ENCODE measurements around the gene ADAMTS2.

Gene ADAMTS2

DNA sequence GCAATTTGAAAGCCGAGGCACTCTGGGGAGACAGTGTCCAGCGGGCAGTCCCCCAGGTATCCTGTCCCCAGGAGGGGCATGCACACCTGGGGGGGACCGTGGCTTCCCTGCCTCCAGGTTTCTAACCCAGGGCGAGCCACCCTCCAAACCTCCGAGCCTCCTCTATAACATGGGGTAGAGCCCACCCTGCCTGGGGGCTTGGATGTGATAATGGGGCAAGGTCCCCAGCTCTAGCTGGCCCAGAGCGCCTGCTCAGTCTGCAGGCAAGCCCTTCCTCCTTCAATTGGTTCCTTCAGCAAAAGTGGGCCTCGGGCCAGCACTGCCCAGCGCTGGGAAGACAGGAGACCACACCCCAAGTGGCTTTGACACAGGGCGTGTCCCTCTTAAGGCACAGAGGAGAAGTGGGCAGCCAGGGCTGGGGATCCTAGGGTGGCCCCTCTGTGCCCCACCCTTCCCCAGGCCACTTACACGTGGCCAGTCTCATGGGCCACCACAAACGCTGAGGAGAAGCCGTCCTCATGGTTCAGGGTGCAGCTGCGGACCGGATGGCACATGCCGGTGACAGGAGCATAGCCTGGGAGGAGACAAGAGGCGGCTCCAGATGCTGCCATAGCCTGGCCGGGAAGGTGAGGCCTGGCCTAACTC lies 190.8 kb downstream of the ADAMTS2 start:
- H3K36me3 ChIP-seq (ENCODE audit: control insufficient read depth, low read depth, low read length) = no peaks in the 10 kb centered on the region

DNA sequence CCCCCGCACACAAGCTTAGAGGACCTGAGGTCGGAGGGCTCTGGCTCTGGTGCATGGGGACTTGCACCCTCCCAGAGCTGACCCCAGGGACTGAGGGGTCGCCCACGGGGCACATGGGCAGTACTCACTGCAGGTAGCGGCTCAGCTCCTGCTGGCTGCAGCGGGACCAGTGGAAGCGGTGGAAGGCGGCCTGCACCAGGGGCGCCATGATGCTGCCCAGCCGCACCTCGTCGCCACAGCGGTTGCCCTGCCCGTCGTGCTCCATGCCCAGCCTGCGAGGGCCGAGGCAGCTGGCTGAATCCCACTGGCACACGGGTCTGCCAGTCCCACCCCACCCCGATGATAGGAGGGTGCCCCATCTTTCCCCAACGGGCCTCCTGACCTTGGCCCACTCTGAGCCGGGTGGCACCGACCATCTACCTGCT lies 191.3 kb downstream of the ADAMTS2 start:
- no peak overlapping the region for H3K4me3 ChIP-seq (ENCODE audit: low read length)
- H3K27me3 ChIP-seq (ENCODE audit: control insufficient read depth, insufficient read depth, low read length) = no peaks in the 10 kb centered on the region
- H3K27ac ChIP-seq (ENCODE audit: low read length) = no peak overlapping the region
- H3K36me3 ChIP-seq (ENCODE audit: control insufficient read depth, low read depth, low read length) = no peaks in the 10 kb centered on the region
- no peaks in the 10 kb centered on the region for H3K9me3 ChIP-seq (ENCODE audit: control insufficient read depth, low read depth, low read length)
- no peaks in the 10 kb centered on the region for H3K4me1 ChIP-seq (ENCODE audit: control insufficient read depth, low read depth, low read length)
- no peak overlapping the region for H3K9ac ChIP-seq (ENCODE audit: low read length)

More for the DNA sequence above, 190.8 kb downstream of the ADAMTS2 start:
- no peaks in the 10 kb centered on the region for H3K4me1 ChIP-seq (ENCODE audit: control insufficient read depth, low read depth, low read length)
- no peak overlapping the region for H3K4me3 ChIP-seq (ENCODE audit: low read length)
- H3K9ac ChIP-seq (ENCODE audit: low read length) = no peak overlapping the region
- H3K9me3 ChIP-seq (ENCODE audit: control insufficient read depth, low read depth, low read length) = no peaks in the 10 kb centered on the region
- no peaks in the 10 kb centered on the region for H3K27me3 ChIP-seq (ENCODE audit: control insufficient read depth, insufficient read depth, low read length)
- H3K27ac ChIP-seq (ENCODE audit: low read length) = no peak overlapping the region

DNA sequence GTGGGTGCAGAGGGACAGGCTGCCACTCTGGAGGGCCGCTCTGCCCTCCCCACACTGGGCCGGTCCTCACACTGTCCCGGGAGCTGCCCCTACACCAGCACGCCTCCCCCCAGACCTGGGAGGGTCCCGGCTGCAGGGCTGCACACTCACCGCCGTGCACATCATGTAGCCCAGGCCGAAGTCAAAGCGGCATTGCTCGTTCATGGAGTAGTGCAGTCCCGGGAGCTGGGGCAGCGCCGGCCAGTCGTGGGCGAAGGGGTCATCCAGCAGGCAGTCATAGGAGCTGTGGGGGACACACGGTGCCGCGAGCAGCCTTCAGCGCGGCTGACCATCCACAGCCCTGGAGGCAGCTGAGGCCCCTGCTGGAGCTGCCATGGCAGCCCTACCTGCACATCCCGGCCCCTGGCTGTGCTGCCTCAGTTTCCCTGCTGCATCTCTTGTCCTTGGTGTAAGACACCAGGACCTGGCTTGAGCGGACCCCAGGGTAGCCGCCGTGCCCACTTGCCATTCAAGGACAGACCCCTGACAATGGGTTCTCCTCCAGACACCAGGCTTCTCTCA lies 191.8 kb downstream of the ADAMTS2 start:
- Histone ChIP-seq H3K4me3 (ENCODE audit: low read length) (no peak overlapping the region), H3K9ac (ENCODE audit: low read length) (no peak overlapping the region), H3K27ac (ENCODE audit: low read length) (no peak overlapping the region), H3K27me3 (ENCODE audit: control insufficient read depth, insufficient read depth, low read length) (no peaks in the 10 kb centered on the region), H3K36me3 (ENCODE audit: control insufficient read depth, low read depth, low read length) (no peaks in the 10 kb centered on the region), H3K9me3 (ENCODE audit: control insufficient read depth, low read depth, low read length) (no peaks in the 10 kb centered on the region), H3K4me1 (ENCODE audit: control insufficient read depth, low read depth, low read length) (no peaks in the 10 kb centered on the region)

DNA sequence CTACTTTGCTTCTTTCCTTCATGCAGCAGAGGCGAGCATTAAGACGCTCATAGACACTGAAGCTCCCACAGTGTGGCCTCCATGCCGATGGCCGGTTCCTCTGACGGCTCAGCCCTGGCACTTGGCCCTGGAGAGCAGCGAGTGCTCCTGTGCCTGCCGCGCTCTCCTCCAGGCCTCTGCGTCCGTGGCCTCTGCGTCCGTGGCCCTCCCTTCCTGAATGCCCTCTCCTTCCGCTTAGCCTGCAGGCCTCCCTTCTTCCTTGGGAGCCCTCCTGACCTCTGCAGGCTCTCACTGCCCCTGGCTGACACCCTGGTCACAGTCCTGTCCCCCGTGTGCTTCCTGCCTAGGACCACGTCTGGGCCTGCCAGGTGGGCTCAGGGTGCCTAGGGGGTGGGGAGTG lies 192.3 kb downstream of the ADAMTS2 start:
- H3K36me3 ChIP-seq (ENCODE audit: control insufficient read depth, low read depth, low read length) = no peaks in the 10 kb centered on the region
- no peaks in the 10 kb centered on the region for H3K9me3 ChIP-seq (ENCODE audit: control insufficient read depth, low read depth, low read length)
- no peak overlapping the region for H3K27ac ChIP-seq (ENCODE audit: low read length)
- no peak overlapping the region for H3K9ac ChIP-seq (ENCODE audit: low read length)
- H3K4me3 ChIP-seq (ENCODE audit: low read length) = no peak overlapping the region
- no peaks in the 10 kb centered on the region for H3K4me1 ChIP-seq (ENCODE audit: control insufficient read depth, low read depth, low read length)
- no peaks in the 10 kb centered on the region for H3K27me3 ChIP-seq (ENCODE audit: control insufficient read depth, insufficient read depth, low read length)

DNA sequence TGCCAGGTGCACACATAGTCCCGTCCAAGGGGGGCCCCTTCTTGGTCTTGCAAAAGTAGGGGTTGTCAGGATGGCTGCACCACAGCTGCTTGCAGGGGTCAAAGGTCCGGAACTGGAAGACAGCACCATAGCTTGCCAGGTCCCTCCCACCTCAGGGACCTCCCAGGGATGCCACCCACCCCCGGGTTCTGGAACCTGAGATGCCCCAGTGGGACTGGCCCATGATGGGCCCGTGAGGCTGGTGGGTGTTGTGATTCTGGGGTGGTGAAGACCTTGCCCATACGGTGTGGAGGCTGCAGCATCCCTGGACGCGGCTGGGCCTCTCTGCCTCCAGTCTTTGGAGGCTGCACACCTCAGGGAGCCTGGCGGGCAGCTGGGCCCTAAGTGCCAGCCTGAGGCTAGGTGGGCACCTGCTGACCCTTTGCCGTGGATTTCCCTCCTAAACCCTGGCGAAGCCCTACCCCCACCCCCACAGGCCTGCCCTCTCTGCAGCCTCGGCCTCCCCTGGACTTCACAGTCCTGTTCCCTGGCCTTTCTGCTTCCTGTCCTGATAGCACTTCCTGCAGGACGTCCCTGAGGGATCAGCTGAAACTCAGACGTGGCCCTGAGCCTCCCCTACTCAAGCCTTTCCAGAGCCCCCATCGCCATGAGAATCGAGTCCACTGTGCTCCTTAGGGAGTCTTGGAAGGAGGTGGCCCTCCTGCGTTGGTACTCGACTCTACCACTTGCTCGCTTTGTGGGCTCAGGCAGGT lies 192.9 kb downstream of the ADAMTS2 start:
- Histone ChIP-seq H3K4me3 (ENCODE audit: low read length) (no peak overlapping the region), H3K9ac (ENCODE audit: low read length) (no peak overlapping the region), H3K9me3 (ENCODE audit: control insufficient read depth, low read depth, low read length) (no peaks in the 10 kb centered on the region), H3K27ac (ENCODE audit: low read length) (no peak overlapping the region), H3K36me3 (ENCODE audit: control insufficient read depth, low read depth, low read length) (no peaks in the 10 kb centered on the region), H3K4me1 (ENCODE audit: control insufficient read depth, low read depth, low read length) (no peaks in the 10 kb centered on the region), H3K27me3 (ENCODE audit: control insufficient read depth, insufficient read depth, low read length) (no peaks in the 10 kb centered on the region)

DNA sequence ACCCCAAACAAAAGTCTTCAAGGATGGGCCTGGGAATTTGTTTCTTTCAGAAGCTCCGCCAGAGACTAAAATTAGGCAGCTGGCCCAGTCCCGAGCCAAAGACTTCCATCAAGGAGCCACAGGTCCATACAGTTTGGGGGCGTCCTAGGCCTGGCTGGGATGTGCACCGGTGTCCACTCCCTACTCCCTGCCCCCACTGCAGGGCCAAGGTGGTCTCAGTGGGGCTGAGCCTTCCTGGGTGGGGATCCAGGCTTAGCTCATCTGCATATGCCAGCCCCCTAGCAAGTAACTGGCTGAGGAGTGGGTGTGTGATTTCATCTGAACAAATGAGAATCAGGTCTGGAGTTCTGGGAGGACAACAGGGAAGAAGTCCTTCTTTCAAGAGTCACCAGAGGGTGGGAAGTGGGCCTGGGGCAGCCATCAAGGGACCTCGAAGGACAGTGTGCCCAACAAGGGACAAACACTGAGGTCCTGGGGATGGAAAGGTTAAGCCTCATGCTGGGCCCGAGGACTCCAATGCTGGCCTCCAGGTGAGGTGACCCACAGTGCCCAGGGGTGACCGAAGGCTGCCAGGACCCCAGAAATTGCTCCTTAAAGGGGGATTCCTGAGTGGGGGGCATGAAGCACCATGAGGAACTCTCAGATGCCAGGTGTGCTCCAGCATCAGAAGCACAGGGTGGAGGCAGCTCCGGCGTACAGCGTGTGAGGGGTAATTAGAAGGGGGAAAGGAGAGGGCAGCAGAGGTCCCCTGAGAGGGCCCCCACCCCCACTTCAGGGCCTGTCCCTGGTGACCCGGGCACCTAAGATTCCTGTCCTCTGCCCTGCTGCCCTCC lies 193.8 kb downstream of the ADAMTS2 start:
- Histone ChIP-seq H3K4me3 (ENCODE audit: low read length) (no peak overlapping the region), H3K9me3 (ENCODE audit: control insufficient read depth, low read depth, low read length) (no peaks in the 10 kb centered on the region), H3K36me3 (ENCODE audit: control insufficient read depth, low read depth, low read length) (no peaks in the 10 kb centered on the region), H3K4me1 (ENCODE audit: control insufficient read depth, low read depth, low read length) (no peaks in the 10 kb centered on the region), H3K27me3 (ENCODE audit: control insufficient read depth, insufficient read depth, low read length) (no peaks in the 10 kb centered on the region), H3K27ac (ENCODE audit: low read length) (no peak overlapping the region), H3K9ac (ENCODE audit: low read length) (no peak overlapping the region)

DNA sequence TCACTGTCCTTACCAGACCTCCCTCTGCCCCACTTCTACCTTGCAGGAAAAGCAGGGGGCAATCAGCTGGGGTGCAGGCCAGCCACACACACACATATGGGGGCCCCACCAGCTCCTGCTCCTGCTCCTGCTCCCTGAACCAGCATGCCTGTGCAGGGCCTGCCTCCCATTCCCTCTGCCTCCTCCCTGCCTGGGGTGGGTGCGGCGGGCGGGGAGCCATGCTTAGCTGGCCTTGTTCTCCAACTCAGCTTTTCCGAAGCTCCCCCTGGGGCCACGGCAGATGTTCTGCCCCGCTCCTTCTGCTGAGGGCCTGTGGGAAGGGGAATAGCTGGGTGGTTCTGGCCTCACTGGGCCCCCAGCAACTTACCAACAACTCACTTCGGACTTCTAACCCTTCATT lies 195.2 kb downstream of the ADAMTS2 start:
- Histone ChIP-seq H3K9me3 (ENCODE audit: control insufficient read depth, low read depth, low read length) (no peaks in the 10 kb centered on the region), H3K36me3 (ENCODE audit: control insufficient read depth, low read depth, low read length) (no peaks in the 10 kb centered on the region), H3K4me3 (ENCODE audit: low read length) (no peak overlapping the region), H3K9ac (ENCODE audit: low read length) (no peak overlapping the region), H3K4me1 (ENCODE audit: control insufficient read depth, low read depth, low read length) (no peaks in the 10 kb centered on the region), H3K27me3 (ENCODE audit: control insufficient read depth, insufficient read depth, low read length) (no peaks in the 10 kb centered on the region), H3K27ac (ENCODE audit: low read length) (no peak overlapping the region)

DNA sequence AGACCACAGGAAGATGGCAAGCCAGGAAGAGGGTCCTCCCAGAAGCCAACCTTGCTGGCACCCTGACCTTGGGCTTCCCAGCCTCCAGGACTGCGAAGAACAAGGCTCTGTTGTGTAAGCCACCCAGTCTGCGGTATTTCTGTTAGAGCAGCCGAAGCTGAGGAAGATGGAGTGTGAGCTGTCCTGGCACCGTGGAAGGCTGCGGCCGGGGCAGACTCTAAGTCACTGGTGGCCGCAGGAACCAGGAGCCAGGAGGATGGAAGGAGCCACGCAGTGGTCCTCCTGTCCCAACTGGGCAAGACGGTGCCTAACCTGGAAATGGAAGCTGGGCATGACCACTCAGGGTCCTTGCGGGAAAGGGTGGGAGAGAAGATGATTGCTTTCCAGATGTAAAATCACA lies 196.0 kb downstream of the ADAMTS2 start:
- no peaks in the 10 kb centered on the region for H3K36me3 ChIP-seq (ENCODE audit: control insufficient read depth, low read depth, low read length)
- no peaks in the 10 kb centered on the region for H3K9me3 ChIP-seq (ENCODE audit: control insufficient read depth, low read depth, low read length)
- no peaks in the 10 kb centered on the region for H3K27me3 ChIP-seq (ENCODE audit: control insufficient read depth, insufficient read depth, low read length)
- no peak overlapping the region for H3K9ac ChIP-seq (ENCODE audit: low read length)
- H3K4me3 ChIP-seq (ENCODE audit: low read length) = no peak overlapping the region
- no peaks in the 10 kb centered on the region for H3K4me1 ChIP-seq (ENCODE audit: control insufficient read depth, low read depth, low read length)
- no peak overlapping the region for H3K27ac ChIP-seq (ENCODE audit: low read length)

DNA sequence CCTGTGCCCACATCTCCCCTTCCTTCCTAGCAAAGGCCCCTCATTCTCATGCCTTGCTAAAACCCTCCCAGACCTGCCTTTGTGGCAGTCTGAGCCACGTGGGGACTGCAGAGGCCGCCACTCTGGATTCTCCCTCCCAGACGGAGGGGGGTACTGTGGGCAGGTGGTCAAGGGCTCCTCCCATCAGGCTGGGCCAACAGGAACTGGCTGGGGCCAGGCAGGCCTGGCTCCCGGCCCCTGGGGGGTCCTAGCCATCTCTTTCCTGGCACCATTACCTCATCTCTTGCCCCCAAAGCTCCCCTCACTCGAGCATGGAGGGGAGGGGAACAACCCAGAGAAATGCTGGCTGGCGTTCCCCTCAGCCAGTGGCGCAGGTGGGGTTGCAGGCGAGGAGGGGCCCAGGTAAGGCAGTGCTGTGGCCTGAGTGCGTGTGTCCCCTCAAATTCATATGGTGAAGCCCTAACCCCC lies 196.5 kb downstream of the ADAMTS2 start:
- Histone ChIP-seq H3K4me3 (ENCODE audit: low read length) (no peak overlapping the region), H3K36me3 (ENCODE audit: control insufficient read depth, low read depth, low read length) (no peaks in the 10 kb centered on the region), H3K27me3 (ENCODE audit: control insufficient read depth, insufficient read depth, low read length) (no peaks in the 10 kb centered on the region), H3K9ac (ENCODE audit: low read length) (no peak overlapping the region), H3K9me3 (ENCODE audit: control insufficient read depth, low read depth, low read length) (no peaks in the 10 kb centered on the region), H3K27ac (ENCODE audit: low read length) (no peak overlapping the region), H3K4me1 (ENCODE audit: control insufficient read depth, low read depth, low read length) (no peaks in the 10 kb centered on the region)

DNA sequence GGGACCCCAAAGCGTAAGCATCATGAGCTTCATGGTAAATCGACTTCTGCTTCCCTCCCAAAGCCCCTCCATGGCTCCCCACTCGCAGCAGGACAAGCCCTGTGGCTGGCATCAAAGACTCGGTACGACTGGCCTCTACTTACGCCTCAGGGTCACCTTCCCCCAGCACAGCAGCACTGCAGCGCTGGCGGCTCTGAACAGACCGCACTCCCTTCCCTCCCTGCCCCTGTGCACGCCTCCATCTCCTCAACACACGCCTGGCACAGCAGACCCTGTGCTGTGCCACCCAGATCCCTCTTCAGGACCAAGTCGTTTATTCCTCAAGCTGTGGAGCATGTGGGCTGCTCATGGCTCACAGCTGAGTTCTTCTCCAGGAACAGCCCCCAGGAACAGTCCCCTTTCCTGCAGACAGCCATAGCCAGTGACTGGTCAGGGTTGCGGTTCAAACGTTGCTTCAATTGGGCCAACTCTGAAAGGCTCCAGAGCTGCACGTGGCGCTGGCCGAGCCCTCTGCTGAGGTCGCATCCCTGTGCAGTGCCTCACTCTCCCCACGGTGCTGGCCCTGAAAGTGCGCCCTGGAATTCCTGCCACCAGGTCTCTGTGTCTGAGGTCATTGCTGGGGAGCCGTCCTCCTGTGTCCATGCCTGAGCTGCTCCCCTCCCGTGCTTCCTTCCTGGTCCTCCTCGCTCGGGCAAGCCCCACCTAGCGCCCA lies 197.1 kb downstream of the ADAMTS2 start:
- Histone ChIP-seq H3K9ac (ENCODE audit: low read length) (no peak overlapping the region), H3K27me3 (ENCODE audit: control insufficient read depth, insufficient read depth, low read length) (no peaks in the 10 kb centered on the region)

DNA sequence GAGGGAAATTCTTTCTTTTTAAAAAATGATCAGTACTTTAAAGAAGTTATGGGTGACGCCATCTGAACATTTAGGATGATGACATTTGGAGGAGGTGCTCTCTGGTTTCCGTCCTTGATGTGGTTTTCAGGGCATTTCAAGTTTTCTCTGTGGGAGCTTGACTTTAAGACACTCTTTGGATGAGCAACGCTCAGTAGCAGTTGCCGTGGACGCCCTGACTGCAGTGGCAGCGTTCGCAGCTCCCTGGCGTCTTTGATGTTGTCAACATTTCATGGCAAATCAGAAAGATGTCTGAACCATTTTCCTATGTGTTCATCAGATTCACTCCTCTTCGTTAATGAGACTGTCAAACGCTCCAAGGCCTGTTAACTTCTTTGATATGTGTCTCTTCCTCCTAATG lies 199.0 kb downstream of the ADAMTS2 start:
- Histone ChIP-seq H3K4me3 (ENCODE audit: low read length) (no peak overlapping the region), H3K9me3 (ENCODE audit: control insufficient read depth, low read depth, low read length) (no peaks in the 10 kb centered on the region), H3K36me3 (ENCODE audit: control insufficient read depth, low read depth, low read length) (no peaks in the 10 kb centered on the region), H3K9ac (ENCODE audit: low read length) (no peak overlapping the region), H3K27me3 (ENCODE audit: control insufficient read depth, insufficient read depth, low read length) (no peaks in the 10 kb centered on the region), H3K4me1 (ENCODE audit: control insufficient read depth, low read depth, low read length) (no peaks in the 10 kb centered on the region), H3K27ac (ENCODE audit: low read length) (no peak overlapping the region)

More for the DNA sequence above, 197.1 kb downstream of the ADAMTS2 start:
- no peak overlapping the region for H3K27ac ChIP-seq (ENCODE audit: low read length)
- H3K36me3 ChIP-seq (ENCODE audit: control insufficient read depth, low read depth, low read length) = no peaks in the 10 kb centered on the region
- no peak overlapping the region for H3K4me3 ChIP-seq (ENCODE audit: low read length)
- no peaks in the 10 kb centered on the region for H3K9me3 ChIP-seq (ENCODE audit: control insufficient read depth, low read depth, low read length)
- no peaks in the 10 kb centered on the region for H3K4me1 ChIP-seq (ENCODE audit: control insufficient read depth, low read depth, low read length)

Data from iPS-18a (cell line).